HEK293 (cell line): ENCODE measurements around the gene USP31.

Experiments
- CTCF ChIA-PET: fragments of 350-600 bp; formaldehyde crosslinking; extraction: SDS; loops from one replicate; lab custom pipeline; 2021; ENCODE audit warnings: antibody characterized with exemption; lab: Yijun Ruan, JAX
- POLR2A ChIA-PET: fragments of 300-600 bp; formaldehyde crosslinking; extraction: SDS; loops from one replicate; lab custom pipeline; 2020; ENCODE audit warnings: antibody characterized with exemption, inconsistent platforms; lab: Yijun Ruan, JAX
- H3K27ac ChIP-seq: fragments of 200-500 bp; sonication (Bioruptor generic); 2 replicates; pipeline ENCODE4 v1.5.1; 2014; ENCODE audit warnings: low read depth, low read length, control low read depth, inconsistent platforms; ENCODE audit errors: extremely low read depth
- H3K36me3 ChIP-seq, 2 experiments: fragments of 200-500 bp in 1 of 2; sonication (Bioruptor generic) in 1 of 2; 1 replicate in 1 of 2; 2 replicates in 1 of 2; pipeline ENCODE4 v1.5.1; 2014 to 2017; ENCODE audit warnings: inconsistent platforms in 2 of 2, low read length in 2 of 2; ENCODE audit not compliant: control insufficient read depth in 2 of 2, insufficient read depth in 1 of 2
- H3K4me1 ChIP-seq: fragments of 200-500 bp; sonication (Bioruptor generic); 2 replicates; pipeline ENCODE4 v1.5.1; 2014; ENCODE audit warnings: mild to moderate bottlenecking, low read length, inconsistent platforms; ENCODE audit not compliant: control insufficient read depth, insufficient read depth
- H3K4me3 ChIP-seq: 2 replicates; pipeline ENCODE4 v1.5.1; 2011; ENCODE audit warnings: low read depth, mild to moderate bottlenecking, control low read depth, low read length, moderate library complexity
- H3K9me3 ChIP-seq: fragments of 200-500 bp; sonication (Bioruptor generic); 2 replicates; pipeline ENCODE4 v1.5.1; 2014; ENCODE audit warnings: low read depth, low read length, inconsistent platforms; ENCODE audit not compliant: control insufficient read depth, insufficient read depth
- BCL6B ChIP-seq: fragments of 450-650 bp; formaldehyde crosslinking; IDR thresholded peaks from 2 replicates; pipeline ENCODE4 v1.5.1; 2017; ENCODE audit warnings: missing biosample characterization, missing genetic modification characterization
- KLF8 ChIP-seq: fragments of 450-650 bp; formaldehyde crosslinking; IDR thresholded peaks from 2 replicates; pipeline ENCODE4 v1.5.1; 2016; ENCODE audit warnings: missing biosample characterization, missing genetic modification characterization
- TRIM28 ChIP-seq: IDR thresholded peaks from 2 replicates; pipeline ENCODE4 v1.6.1; 2011; ENCODE audit warnings: low read length, control low read depth, borderline replicate concordance
- TSHZ1 ChIP-seq: fragments of 450-650 bp; formaldehyde crosslinking; IDR thresholded peaks from 2 replicates; pipeline ENCODE4 v1.5.1; 2016; ENCODE audit warnings: missing biosample characterization, missing genetic modification characterization, borderline replicate concordance
- ZBTB49 ChIP-seq: fragments of 450-650 bp; formaldehyde crosslinking; IDR thresholded peaks from 2 replicates; pipeline ENCODE4 v1.5.1; 2016; ENCODE audit warnings: missing biosample characterization, missing genetic modification characterization, low read depth
- ZBTB7A ChIP-seq: fragments of 450-650 bp; formaldehyde crosslinking; IDR thresholded peaks from 2 replicates; pipeline ENCODE4 v1.5.1; 2016; ENCODE audit warnings: low read depth, missing biosample characterization, missing genetic modification characterization
- ZFHX2 ChIP-seq: fragments of 450-650 bp; formaldehyde crosslinking; conservative IDR thresholded peaks from 2 replicates; pipeline ENCODE4 v1.5.1; 2016; ENCODE audit warnings: missing biosample characterization, missing genetic modification characterization
- ZFP37 ChIP-seq: fragments of 450-650 bp; formaldehyde crosslinking; IDR thresholded peaks from 2 replicates; pipeline ENCODE4 v1.5.1; 2016; ENCODE audit warnings: missing biosample characterization, missing genetic modification characterization
- ZFP69B ChIP-seq: fragments of 450-650 bp; formaldehyde crosslinking; IDR thresholded peaks from 2 replicates; pipeline ENCODE4 v1.5.1; 2016; ENCODE audit warnings: missing biosample characterization, missing genetic modification characterization
- ZIC2 ChIP-seq: fragments of 450-650 bp; formaldehyde crosslinking; IDR thresholded peaks from 2 replicates; pipeline ENCODE4 v1.5.1; 2016; ENCODE audit warnings: missing biosample characterization, missing genetic modification characterization
- ZNF155 ChIP-seq: fragments of 450-650 bp; formaldehyde crosslinking; IDR thresholded peaks from 2 replicates; pipeline ENCODE4 v1.5.1; 2016; ENCODE audit warnings: missing biosample characterization, missing genetic modification characterization
- ZNF157 ChIP-seq: fragments of 450-650 bp; formaldehyde crosslinking; IDR thresholded peaks from 2 replicates; pipeline ENCODE4 v1.5.1; 2016; ENCODE audit warnings: missing biosample characterization, missing genetic modification characterization
- ZNF423 ChIP-seq: fragments of 450-650 bp; formaldehyde crosslinking; IDR thresholded peaks from 2 replicates; pipeline ENCODE4 v1.5.1; 2016; ENCODE audit warnings: missing biosample characterization, missing genetic modification characterization
- ZNF514 ChIP-seq: fragments of 450-650 bp; formaldehyde crosslinking; IDR thresholded peaks from 2 replicates; pipeline ENCODE4 v1.5.1; 2016; ENCODE audit warnings: missing biosample characterization, missing genetic modification characterization
- ZNF596 ChIP-seq: fragments of 450-650 bp; IDR thresholded peaks from 2 replicates; pipeline ENCODE4 v1.5.0; 2018; ENCODE audit warnings: missing biosample characterization, mild to moderate bottlenecking, missing genetic modification characterization, moderate library complexity
- ZNF639 ChIP-seq: fragments of 450-650 bp; formaldehyde crosslinking; IDR thresholded peaks from 2 replicates; pipeline ENCODE4 v1.5.1; 2016; ENCODE audit warnings: missing biosample characterization, missing genetic modification characterization
- ZNF654 ChIP-seq: fragments of 450-650 bp; formaldehyde crosslinking; IDR thresholded peaks from 2 replicates; pipeline ENCODE4 v1.5.1; 2016; ENCODE audit warnings: low read depth, missing biosample characterization, missing genetic modification characterization
- ZNF677 ChIP-seq: fragments of 450-650 bp; IDR thresholded peaks from 2 replicates; pipeline ENCODE4 v1.5.0; 2018; ENCODE audit warnings: missing biosample characterization, mild to moderate bottlenecking, missing genetic modification characterization, moderate library complexity
- ZNF76 ChIP-seq: fragments of 450-650 bp; formaldehyde crosslinking; IDR thresholded peaks from 2 replicates; pipeline ENCODE4; 2016; ENCODE audit warnings: low read depth, missing biosample characterization, missing genetic modification characterization, borderline replicate concordance
- ZNF843 ChIP-seq: fragments of 450-650 bp; formaldehyde crosslinking; IDR thresholded peaks from 2 replicates; pipeline ENCODE4 v1.5.1; 2016; ENCODE audit warnings: missing biosample characterization, missing genetic modification characterization

Gene USP31

GRCh38 chr16:23160574-23160973, 11.3 kb upstream of the USP31 start (continued):
- TF ChIP-seq TSHZ1 (tag by site-specific recombination) (no peak), TRIM28 (no peak), ZFHX2 (no peak), ZNF654 (tag by site-specific recombination) (no peak), ZNF423 (tag by site-specific recombination) (no peak)

DNA sequence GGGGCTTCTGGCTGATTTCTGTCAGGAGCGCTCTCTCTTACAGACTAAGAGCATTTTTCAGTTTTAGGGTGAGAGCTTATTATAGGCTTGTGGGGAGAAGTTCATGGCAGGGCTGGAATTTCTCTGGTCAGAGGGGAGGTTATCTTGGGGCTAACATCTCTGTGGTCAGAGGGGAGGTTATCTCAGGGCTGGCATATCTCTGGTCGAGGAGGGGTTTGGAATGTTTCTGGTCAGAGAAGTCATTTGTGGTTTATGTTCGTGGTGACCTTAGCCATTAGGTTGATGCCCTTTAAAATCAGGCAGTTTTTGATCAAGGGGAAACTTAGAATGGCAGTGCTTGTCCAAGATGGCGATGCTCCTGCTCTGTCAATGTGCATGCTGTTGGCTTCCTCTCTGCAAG, 10.8 kb upstream of the USP31 start:
- CTCF ChIA-PET, result interaction anchor here (1.3 kb wide), 1 partner anchor 276 kb away, joined by 7 read pairs; no protein-coding TSS in a partner anchor
- Histone ChIP-seq H3K4me3 (no peak overlapping the region), H3K36me3 (no peaks in the 10 kb centered on the region), H3K9me3 (no peaks in the 10 kb centered on the region), H3K4me1 (no peaks in the 10 kb centered on the region), H3K27ac (no peak overlapping the region)
- TF ChIP-seq ZNF155, result no peak
- TF ChIP-seq ZNF157, result no peak
- no peak for TF ChIP-seq ZNF514 (tag by site-specific recombination)
- no peak for TF ChIP-seq ZNF76 (tag by site-specific recombination)
- TF ChIP-seq ZNF596 (tag by site-specific recombination), result no peak
- no peak for TF ChIP-seq KLF8 (tag by site-specific recombination)
- TF ChIP-seq ZNF677 (tag by site-specific recombination), result no peak
- no peak for TF ChIP-seq ZFP37 (tag by site-specific recombination)
- TF ChIP-seq ZNF639 (tag by site-specific recombination), result no peak
- no peak for TF ChIP-seq ZNF843 (tag by site-specific recombination)
- no peak for TF ChIP-seq TSHZ1 (tag by site-specific recombination)
- no peak for TF ChIP-seq ZIC2 (tag by site-specific recombination)
- TF ChIP-seq ZFP69B (tag by site-specific recombination), result no peak
- no peak for TF ChIP-seq ZBTB7A
- TF ChIP-seq ZBTB49 (tag by site-specific recombination), result no peak
- TF ChIP-seq BCL6B (tag by site-specific recombination), result no peak
- POLR2A ChIA-PET, result interaction anchor here (0.6 kb wide), 1 partner anchor 1567 kb away, joined by 3 read pairs; no protein-coding TSS in a partner anchor
